Bronchial epithelial cell (primary cell): ENCODE results near the gene BMX. TPM values are rescaled to one million over a fixed set of nuclear protein-coding genes. Genes with fewer than 3 reads are reported as not detected.

Experiments used
- DNase-seq: peaks from one replicate; pipeline ENCODE4 v3.0.0-alpha.2; 2010; ENCODE audit warnings: low read depth
- FAIRE-seq: peaks from 2 replicates; lab custom pipeline; 2011; peaks lifted over from hg19 to GRCh38; lab: Jason Lieb, UNC
- H3K27me3 ChIP-seq: 2 replicates; pipeline ENCODE4 v1.5.1; 2011; ENCODE audit warnings: low read length; ENCODE audit not compliant: control insufficient read depth, insufficient read depth
- H3K36me3 ChIP-seq: 2 replicates; pipeline ENCODE4 v1.5.1; 2011; ENCODE audit warnings: low read length; ENCODE audit not compliant: control insufficient read depth, insufficient read depth
- H3K4me3 ChIP-seq: 2 replicates; pipeline ENCODE4 v1.5.1; 2011; ENCODE audit warnings: mild to moderate bottlenecking, low read depth, low read length, control low read depth
- CTCF ChIP-seq: IDR thresholded peaks from 2 replicates; pipeline ENCODE4 v1.5.1; 2011; ENCODE audit warnings: mild to moderate bottlenecking, moderate library complexity, low read length, control low read depth, inconsistent platforms; ENCODE audit not compliant: insufficient read depth, severe bottlenecking
- total RNA-seq: library from RNA; depleted of rRNA; stranded (reverse); fragments of >200 nt; gene quantifications from 2 replicates; pipeline ENCODE4 v1.2.1, GENCODE V29; 2014

BMX gene
- total RNA-seq, 1 donor from 2014 or later, result not detected

GRCh38 chrX:15564981-15565579 is 64.5 kb downstream of the BMX start:
- H3K36me3 ChIP-seq, result no peaks in the 10 kb centered on the region

GRCh38 chrX:15566244-15566643 is 65.6 kb downstream of the BMX start:
- no peak for DNase-seq
- H3K27me3 ChIP-seq, result no peaks in the 10 kb centered on the region
- no peak for TF ChIP-seq CTCF
- no peak overlapping the region for H3K4me3 ChIP-seq
- H3K36me3 ChIP-seq, result no peaks in the 10 kb centered on the region
- FAIRE-seq, result no peak

More at GRCh38 chrX:15564981-15565579, 64.5 kb downstream of the BMX start:
- Histone ChIP-seq H3K27me3 (no peaks in the 10 kb centered on the region), H3K4me3 (no peak overlapping the region)
- DNase-seq (peak; percentile 76), FAIRE-seq (no peak)
- TF ChIP-seq CTCF, result peak; percentile 74

DNA sequence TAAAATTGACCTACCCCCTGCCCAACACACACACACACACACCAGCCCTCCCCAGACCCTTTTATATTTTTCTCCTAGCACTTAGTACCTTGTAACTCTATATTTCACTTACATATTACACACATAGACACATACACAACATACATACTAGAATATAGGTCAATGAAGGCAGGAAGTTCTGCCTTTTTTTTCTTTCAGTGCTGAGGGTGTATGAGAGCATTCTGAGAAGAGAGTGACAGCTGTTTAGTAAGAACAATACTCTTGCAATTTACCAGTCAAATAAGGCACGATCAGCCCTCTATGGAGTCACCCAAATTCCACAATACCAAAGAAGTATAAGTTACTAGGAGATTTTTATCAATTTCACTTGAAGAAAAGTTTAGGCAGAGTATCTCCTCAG is 66.7 kb downstream of the BMX start:
- H3K36me3 ChIP-seq, result no peaks in the 10 kb centered on the region
- H3K4me3 ChIP-seq, result no peak overlapping the region
- TF ChIP-seq CTCF, result no peak
- DNase-seq (no peak), FAIRE-seq (no peak)
- no peaks in the 10 kb centered on the region for H3K27me3 ChIP-seq

DNA sequence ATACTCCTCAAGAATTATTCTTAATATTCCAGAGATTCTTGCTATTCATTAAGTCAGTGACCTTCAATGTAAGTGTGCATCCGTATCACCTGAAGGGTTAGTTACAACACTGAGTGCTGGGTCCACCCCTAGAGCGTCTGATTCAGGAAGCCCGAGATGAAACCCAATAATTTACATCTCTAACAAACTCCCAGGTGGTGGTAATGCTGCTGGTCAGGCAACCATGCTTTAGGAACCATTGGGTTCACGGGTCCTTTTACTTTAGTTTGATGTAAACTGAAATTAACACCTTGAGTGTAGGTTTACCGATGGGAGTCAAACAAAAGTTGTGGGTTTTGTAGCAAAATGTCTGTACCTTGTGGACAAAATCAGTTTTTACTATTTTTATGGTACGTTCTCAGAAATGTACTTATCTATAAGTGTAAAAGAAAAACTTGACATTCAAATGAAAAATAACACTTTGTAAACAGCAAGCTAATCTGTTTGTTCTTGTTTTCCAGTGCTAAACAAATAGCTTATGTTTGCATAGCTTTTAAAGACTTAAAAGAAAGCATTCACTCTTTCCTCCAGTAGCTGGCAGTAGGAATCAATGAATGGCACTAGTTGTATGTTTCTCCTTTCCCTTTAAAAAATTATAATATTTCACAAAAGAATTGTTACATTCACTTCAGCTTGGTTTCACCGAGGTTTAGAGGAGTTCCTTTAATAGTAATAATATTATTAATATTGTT is 67.4 kb downstream of the BMX start:
- FAIRE-seq, result no peak
- DNase-seq, result peak; percentile 36
- no peaks in the 10 kb centered on the region for H3K36me3 ChIP-seq

GRCh38 chrX:15570145-15570544 is 69.5 kb downstream of the BMX start:
- TF ChIP-seq CTCF, result no peak
- Histone ChIP-seq H3K36me3 (no peaks in the 10 kb centered on the region), H3K4me3 (no peak overlapping the region), H3K27me3 (no peaks in the 10 kb centered on the region)
- FAIRE-seq, result no peak
- no peak for DNase-seq

More for the DNA sequence above, 67.4 kb downstream of the BMX start:
- peak; percentile 42 for TF ChIP-seq CTCF
- H3K4me3 ChIP-seq, result no peak overlapping the region
- H3K27me3 ChIP-seq, result no peaks in the 10 kb centered on the region
